BJ (cell line): Measurements from ENCODE around the gene HSFX2. TPM values are rescaled to one million over a fixed set of nuclear protein-coding genes. Genes with fewer than 3 reads are reported as not detected.
"Not testable (repeated sequence)": the region's sequence is repeated elsewhere in the genome, so short reads cannot be mapped to it uniquely, and the experiment has no call there.

Experiments
- CTCF ChIA-PET: fragments of 350-600 bp; formaldehyde crosslinking; extraction: SDS; loops from one replicate; lab custom pipeline; 2021; ENCODE audit warnings: antibody characterized with exemption, inconsistent platforms; lab: Yijun Ruan, JAX
- POLR2A ChIA-PET: fragments of 300-600 bp; sonication (Branson Sonifier 250); formaldehyde crosslinking; extraction: SDS; loops from one replicate; lab custom pipeline; 2021; ENCODE audit warnings: antibody characterized with exemption; lab: Charles Lee
- DNase-seq: peaks from one replicate; pipeline ENCODE4 v3.0.0-alpha.2; 2011; ENCODE audit warnings: low read depth
- H3K27me3 ChIP-seq: 2 replicates; pipeline ENCODE4 v1.6.0; 2011; ENCODE audit warnings: low read length; ENCODE audit not compliant: control insufficient read depth, insufficient read depth
- H3K36me3 ChIP-seq: 2 replicates; pipeline ENCODE4 v1.5.1; 2011; ENCODE audit warnings: low read length; ENCODE audit not compliant: control insufficient read depth, insufficient read depth
- H3K4me3 ChIP-seq: 2 replicates; pipeline ENCODE4 v1.5.1; 2011; ENCODE audit warnings: low read depth, mild to moderate bottlenecking, control low read depth, low read length
- polyA plus RNA-seq: library from polyadenylated mRNA; depleted of rRNA; stranded (reverse); fragments of >200 nt; gene quantifications from 2 replicates; pipeline ENCODE4 v1.2.3, GENCODE V29; 2011
- TF ChIP-seq, protein P1 (sequence below): IDR thresholded peaks from 2 replicates; pipeline ENCODE4 v1.5.1; 2011; ENCODE audit warnings: low read depth, mild to moderate bottlenecking, control low read depth, inconsistent platforms, low read length, moderate library complexity; ENCODE audit not compliant: insufficient read depth

The HSFX2 gene
- polyA plus RNA-seq, 1 experiment: 0.29 TPM

GRCh38 chrX:149567621-149568417 lies 27.3 kb downstream of the HSFX2 start:
- ChIA-PET POLR2A (no interaction called here), CTCF (no interaction called here)
- Histone ChIP-seq H3K4me3 (no peak overlapping the region), H3K27me3 (no peaks in the 10 kb centered on the region), H3K36me3 (no peaks in the 10 kb centered on the region)
- DNase-seq: no peak
- TF ChIP-seq, protein P1, sequence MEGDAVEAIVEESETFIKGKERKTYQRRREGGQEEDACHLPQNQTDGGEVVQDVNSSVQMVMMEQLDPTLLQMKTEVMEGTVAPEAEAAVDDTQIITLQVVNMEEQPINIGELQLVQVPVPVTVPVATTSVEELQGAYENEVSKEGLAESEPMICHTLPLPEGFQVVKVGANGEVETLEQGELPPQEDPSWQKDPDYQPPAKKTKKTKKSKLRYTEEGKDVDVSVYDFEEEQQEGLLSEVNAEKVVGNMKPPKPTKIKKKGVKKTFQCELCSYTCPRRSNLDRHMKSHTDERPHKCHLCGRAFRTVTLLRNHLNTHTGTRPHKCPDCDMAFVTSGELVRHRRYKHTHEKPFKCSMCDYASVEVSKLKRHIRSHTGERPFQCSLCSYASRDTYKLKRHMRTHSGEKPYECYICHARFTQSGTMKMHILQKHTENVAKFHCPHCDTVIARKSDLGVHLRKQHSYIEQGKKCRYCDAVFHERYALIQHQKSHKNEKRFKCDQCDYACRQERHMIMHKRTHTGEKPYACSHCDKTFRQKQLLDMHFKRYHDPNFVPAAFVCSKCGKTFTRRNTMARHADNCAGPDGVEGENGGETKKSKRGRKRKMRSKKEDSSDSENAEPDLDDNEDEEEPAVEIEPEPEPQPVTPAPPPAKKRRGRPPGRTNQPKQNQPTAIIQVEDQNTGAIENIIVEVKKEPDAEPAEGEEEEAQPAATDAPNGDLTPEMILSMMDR: no peak

DNA sequence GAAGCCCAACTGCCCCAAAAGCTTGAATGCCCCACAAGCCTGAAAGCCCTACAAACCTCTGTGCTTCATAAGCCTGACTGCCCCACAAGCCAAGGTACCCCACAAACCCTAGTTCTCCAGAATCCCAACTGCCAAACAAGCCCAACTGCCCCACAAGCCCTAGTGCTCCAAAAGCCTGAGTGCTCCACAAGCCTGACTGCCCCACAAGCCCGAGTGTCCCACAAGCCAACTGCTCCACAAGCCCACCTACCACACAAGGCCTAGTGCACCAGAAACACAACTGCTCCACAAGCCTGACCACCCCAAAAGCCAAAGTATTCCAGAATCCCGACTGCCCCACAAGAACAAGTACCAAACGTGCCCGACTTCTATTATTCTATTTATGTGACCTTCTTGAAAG lies 31.8 kb downstream of the HSFX2 start:
- Histone ChIP-seq H3K36me3 (no peaks in the 10 kb centered on the region), H3K27me3 (no peaks in the 10 kb centered on the region), H3K4me3 (no peak overlapping the region)
- TF ChIP-seq, protein P1: no peak
- no peak for DNase-seq
- ChIA-PET POLR2A (no interaction called here), CTCF (no interaction called here)

DNA sequence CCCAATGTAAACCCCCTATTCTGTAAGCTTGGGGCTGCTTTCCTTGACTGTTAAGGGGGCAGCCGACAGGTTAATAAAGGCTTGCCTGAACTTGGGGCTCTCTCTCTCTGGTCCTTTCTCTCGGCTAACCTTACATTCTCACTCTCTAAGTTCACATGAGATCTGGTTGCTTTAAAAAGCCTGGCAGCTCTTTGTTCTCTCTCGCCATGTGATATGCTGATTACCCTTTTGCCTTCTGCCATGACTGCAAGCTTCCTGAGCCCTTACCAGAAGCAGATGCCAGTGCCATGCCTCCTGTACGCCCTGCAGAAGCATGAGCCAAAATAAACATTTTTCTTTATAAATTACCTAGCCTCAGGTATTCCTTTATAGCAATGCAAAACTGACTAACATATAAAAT lies 39.9 kb downstream of the HSFX2 start:
- DNase-seq, H3K4me3 ChIP-seq, H3K27me3 ChIP-seq, H3K36me3 ChIP-seq, POLR2A ChIA-PET, CTCF ChIA-PET: not testable (repeated sequence)

DNA sequence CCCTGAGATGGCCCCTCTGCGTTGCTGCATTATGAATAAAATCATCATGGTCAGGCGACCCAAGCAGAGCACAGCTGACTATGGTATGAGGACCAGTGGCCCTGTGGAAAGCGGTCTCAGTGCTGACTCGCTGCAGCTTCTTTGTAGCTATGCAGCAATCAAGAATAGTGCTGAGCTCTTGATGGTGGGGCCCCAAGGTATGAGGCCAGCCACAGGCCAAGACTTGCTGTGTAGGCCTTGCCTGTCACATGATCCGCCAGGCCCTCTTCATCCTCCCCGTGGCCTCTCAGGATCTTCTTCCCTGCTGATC lies 43.2 kb downstream of the HSFX2 start:
- POLR2A ChIA-PET, DNase-seq: not testable (repeated sequence)

GRCh38 chrX:149551245-149551938 lies 43.7 kb downstream of the HSFX2 start:
- CTCF ChIA-PET, H3K36me3 ChIP-seq, H3K4me3 ChIP-seq, POLR2A ChIA-PET, H3K27me3 ChIP-seq, DNase-seq: not testable (repeated sequence)

More for the DNA sequence above, 43.2 kb downstream of the HSFX2 start:
- CTCF ChIA-PET, H3K4me3 ChIP-seq, H3K27me3 ChIP-seq, H3K36me3 ChIP-seq: not testable (repeated sequence)

DNA sequence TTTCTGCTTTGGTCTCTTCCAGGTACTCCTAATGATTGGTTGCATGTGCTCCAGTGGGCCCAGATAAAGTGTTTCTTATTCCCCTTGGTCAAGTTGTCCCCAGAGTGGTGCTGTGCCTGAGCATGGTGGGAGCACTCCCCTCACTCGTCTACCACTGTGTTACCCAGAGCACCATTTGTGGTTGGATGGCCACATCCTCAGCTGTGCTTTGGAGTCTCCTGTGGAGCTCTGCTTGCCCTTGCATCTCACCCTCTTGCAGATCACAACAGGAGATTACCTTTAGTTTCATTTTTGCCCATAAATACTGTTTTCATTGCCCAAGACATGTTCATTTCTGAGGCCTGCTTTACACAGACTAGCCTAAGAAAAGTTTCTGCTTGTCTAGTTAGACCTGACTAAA lies 44.7 kb downstream of the HSFX2 start:
- H3K36me3 ChIP-seq, POLR2A ChIA-PET, CTCF ChIA-PET, H3K27me3 ChIP-seq, H3K4me3 ChIP-seq, DNase-seq: not testable (repeated sequence)

GRCh38 chrX:149549701-149550100 lies 45.4 kb downstream of the HSFX2 start, which contains the start of gene HSFX3:
Gene HSFX3, minus strand, starts transcription at chrX:149549924. Its CDS starts 72 bp downstream, at chrX:149549852.
- CTCF ChIA-PET, H3K27me3 ChIP-seq, DNase-seq, H3K36me3 ChIP-seq, POLR2A ChIA-PET, H3K4me3 ChIP-seq: not testable (repeated sequence)

DNA sequence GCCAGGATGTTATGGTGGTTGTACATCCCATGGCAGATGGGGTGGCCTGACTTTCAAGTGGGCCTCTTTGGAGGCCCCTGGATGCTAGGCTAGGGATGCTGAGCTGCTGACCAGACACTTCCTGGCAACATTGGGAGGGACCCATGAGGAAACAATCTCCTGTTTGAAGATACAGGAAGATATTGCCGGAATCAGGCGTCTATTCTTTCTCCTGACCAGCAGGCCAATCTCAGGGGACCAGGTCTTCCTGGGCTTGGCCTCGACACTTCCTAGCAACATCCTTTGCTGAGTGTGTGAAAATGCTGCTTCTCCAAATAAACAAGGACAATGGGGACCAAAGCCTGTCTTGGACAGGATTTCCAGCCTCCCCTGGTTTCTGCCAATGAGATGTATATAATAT lies 47.3 kb downstream of the HSFX2 start:
- H3K4me3 ChIP-seq, H3K36me3 ChIP-seq, CTCF ChIA-PET, H3K27me3 ChIP-seq, POLR2A ChIA-PET, DNase-seq: not testable (repeated sequence)

DNA sequence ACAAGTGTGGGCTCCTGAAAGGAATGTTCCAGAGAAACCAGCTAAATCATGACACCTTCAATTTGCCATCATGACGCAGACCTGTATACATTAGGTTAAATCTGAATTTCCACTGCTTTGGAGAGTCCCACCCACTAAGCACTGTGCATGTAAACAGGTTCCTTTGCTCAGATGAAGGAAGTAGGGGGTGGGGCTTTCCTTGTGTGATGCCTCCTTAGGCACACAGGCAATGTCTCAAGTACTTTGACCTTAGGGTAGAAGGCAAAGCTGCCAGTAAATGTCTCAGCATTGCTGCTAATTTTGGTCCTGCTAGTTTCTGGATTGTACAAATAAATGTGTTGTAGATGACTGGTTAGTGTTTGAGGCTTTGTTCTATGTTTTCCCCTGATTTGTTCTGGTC lies 48.2 kb downstream of the HSFX2 start:
- POLR2A ChIA-PET, H3K27me3 ChIP-seq, H3K36me3 ChIP-seq, DNase-seq, CTCF ChIA-PET, H3K4me3 ChIP-seq: not testable (repeated sequence)
